ENCODE data around the gene PTPRT. TPM values are rescaled to one million over a fixed set of nuclear protein-coding genes. Genes with fewer than 3 reads are reported as not detected.

PTPRT gene
- polyA plus RNA-seq, 1 of the 3 experiments (the other 2 are of a cell fraction), result not detected

GRCh38 chr20:42295592-42295991, 894.1 kb downstream of the PTPRT start:
- CTCF ChIA-PET, result no interaction called here
- H2AFZ ChIP-seq (ENCODE audit: low read depth), result no peak overlapping the region
- no peak for DNase-seq
- no peaks in the 10 kb centered on the region for H3K4me1 ChIP-seq (ENCODE audit: control insufficient read depth in 1 of 2, insufficient read depth in 2 of 2, low read depth in 1 of 2, low read length in 1 of 2)
- no peaks in the 10 kb centered on the region for H3K9me2 ChIP-seq
- H3K27ac ChIP-seq (ENCODE audit: low read depth in 2 of 2, low read length in 1 of 2), result no peak overlapping the region
- no peaks in the 10 kb centered on the region for H3K27me3 ChIP-seq (ENCODE audit: insufficient read depth)
- POLR2A ChIA-PET, result no interaction called here
- H3K79me2 ChIP-seq (ENCODE audit: insufficient read depth), result no peaks in the 10 kb centered on the region
- H3K4me2 ChIP-seq, result no peak overlapping the region
- H4K20me1 ChIP-seq (ENCODE audit: insufficient read depth), result no peaks in the 10 kb centered on the region
- H3K9ac ChIP-seq, result no peak overlapping the region
- H3K36me3 ChIP-seq (replicated peaks in 1 of 2; ENCODE audit: control insufficient read depth in 1 of 2, insufficient read depth in 2 of 2, low read length in 1 of 2), result no peaks in the 10 kb centered on the region
- 0 out of 2 replicates have a peak, but pooled peaks cover 4% of the 10 kb centered on the region for H3K9me3 ChIP-seq
- H3K4me3 ChIP-seq (ENCODE audit: low read depth in 2 of 2, low read length in 1 of 2), result no peak overlapping the region
- 17% methylated on average over 3 of the region's 3 CpGs for WGBS (ENCODE audit: low lambda C conversion rate)
- no peaks in the 10 kb centered on the region for H3F3A ChIP-seq (replicated peaks; ENCODE audit: insufficient read depth)
- TF ChIP-seq IRF3 (IDR thresholded peaks at IDR 0.05; ENCODE audit: low read depth, low read length) (no peak), ELF1 (IDR thresholded peaks at IDR 0.05) (no peak), ZBTB33 (IDR thresholded peaks at IDR 0.05; ENCODE audit: borderline replicate concordance, low read depth) (no peak), PBX3 (IDR thresholded peaks at IDR 0.05) (no peak), RFX5 (IDR thresholded peaks at IDR 0.05; ENCODE audit: low read length) (no peak), FOXM1 (IDR thresholded peaks at IDR 0.05; ENCODE audit: low read depth) (no peak), EZH2phosphoT487 (IDR thresholded peaks at IDR 0.05; ENCODE audit: borderline replicate concordance, low read depth) (no peak), SMC3 (IDR thresholded peaks at IDR 0.05; ENCODE audit: low read depth, low read length) (no peak), FOXJ3 (CRISPR knock-in tag; IDR thresholded peaks at IDR 0.05) (no peak), FOSL2 (IDR thresholded peaks at IDR 0.05; ENCODE audit: borderline replicate concordance, low read depth) (no peak), GATA2 (CRISPR knock-in tag; IDR thresholded peaks at IDR 0.05) (no peak), MEF2A (IDR thresholded peaks at IDR 0.05; ENCODE audit: borderline replicate concordance, low read depth) (no peak), NFIC (IDR thresholded peaks at IDR 0.05; ENCODE audit: borderline replicate concordance) (no peak), EP300 (IDR thresholded peaks at IDR 0.05; ENCODE audit: borderline replicate concordance in 1 of 2, low read depth in 1 of 2, low read length in 1 of 2) (no peak), USF1 (IDR thresholded peaks at IDR 0.05; ENCODE audit: borderline replicate concordance, low read depth) (no peak), USF2 (IDR thresholded peaks at IDR 0.05; ENCODE audit: borderline replicate concordance, low read depth, low read length) (no peak), SIN3A (IDR thresholded peaks at IDR 0.05; ENCODE audit: borderline replicate concordance, low read depth, low read length) (no peak), CTCF (IDR thresholded peaks at IDR 0.05) (no peak), NRF1 (IDR thresholded peaks at IDR 0.05; ENCODE audit: low read depth, low read length) (no peak), POLR2AphosphoS5 (IDR thresholded peaks at IDR 0.05; ENCODE audit: low read depth, low read length) (no peak)

Measured in SK-N-SH (cell line).